Measurements from ENCODE around the gene MSANTD2.

MSANTD2 gene

DNA sequence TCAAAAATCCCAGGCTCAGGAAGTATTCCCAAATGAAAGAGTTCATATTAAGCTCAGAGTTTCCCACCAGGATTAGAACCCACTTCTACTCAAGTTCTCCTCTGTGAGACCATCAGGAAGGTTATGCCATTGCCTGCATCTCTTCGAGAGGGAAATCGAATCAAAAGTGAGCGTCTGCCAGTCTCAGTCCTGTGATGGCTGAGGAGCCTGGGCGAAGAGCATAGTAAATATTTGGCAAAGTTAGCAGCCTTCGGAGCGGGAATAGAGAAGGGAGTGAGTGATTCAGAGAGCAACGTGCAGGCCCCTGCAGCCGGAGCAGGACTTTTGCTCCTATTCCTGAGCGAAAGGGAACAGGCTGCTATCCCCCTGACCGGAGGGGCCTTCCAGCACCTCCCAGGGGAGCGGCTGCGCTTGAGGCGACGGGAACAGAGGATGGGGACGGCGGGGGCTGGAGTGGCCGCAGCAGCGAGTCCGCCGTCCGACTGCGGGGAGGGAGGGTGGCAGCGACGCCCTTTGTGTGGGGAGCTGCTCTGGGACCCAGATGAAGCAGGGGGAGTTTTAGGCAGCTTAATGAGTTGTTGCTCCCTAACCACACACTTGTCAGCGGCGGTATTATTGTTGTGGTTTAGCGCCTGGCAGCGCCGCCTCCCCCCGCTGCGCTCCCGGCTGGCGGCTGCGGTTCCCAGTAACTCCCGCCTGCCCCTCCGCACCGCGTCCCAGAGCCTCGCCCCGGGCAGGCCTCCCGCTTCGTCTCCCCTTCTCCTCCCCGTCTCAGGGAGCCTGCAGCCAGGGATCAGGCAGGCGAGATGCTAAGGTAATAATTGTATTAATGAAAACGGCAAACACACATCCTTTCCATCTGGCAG lies 82.2 kb downstream of the MSANTD2 start:
- H3K4me3 ChIP-seq (ENCODE audit: control insufficient read depth, low read depth, low read length), result peak overlapping the region; percentile 32
- TF ChIP-seq, protein P1, sequence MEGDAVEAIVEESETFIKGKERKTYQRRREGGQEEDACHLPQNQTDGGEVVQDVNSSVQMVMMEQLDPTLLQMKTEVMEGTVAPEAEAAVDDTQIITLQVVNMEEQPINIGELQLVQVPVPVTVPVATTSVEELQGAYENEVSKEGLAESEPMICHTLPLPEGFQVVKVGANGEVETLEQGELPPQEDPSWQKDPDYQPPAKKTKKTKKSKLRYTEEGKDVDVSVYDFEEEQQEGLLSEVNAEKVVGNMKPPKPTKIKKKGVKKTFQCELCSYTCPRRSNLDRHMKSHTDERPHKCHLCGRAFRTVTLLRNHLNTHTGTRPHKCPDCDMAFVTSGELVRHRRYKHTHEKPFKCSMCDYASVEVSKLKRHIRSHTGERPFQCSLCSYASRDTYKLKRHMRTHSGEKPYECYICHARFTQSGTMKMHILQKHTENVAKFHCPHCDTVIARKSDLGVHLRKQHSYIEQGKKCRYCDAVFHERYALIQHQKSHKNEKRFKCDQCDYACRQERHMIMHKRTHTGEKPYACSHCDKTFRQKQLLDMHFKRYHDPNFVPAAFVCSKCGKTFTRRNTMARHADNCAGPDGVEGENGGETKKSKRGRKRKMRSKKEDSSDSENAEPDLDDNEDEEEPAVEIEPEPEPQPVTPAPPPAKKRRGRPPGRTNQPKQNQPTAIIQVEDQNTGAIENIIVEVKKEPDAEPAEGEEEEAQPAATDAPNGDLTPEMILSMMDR (conservative IDR thresholded peaks at IDR 0.05; ENCODE audit: control insufficient read depth, insufficient read depth, low read depth, low read length), result no peak
- peak; percentile 29 for DNase-seq (ENCODE audit: low read depth)

DNA sequence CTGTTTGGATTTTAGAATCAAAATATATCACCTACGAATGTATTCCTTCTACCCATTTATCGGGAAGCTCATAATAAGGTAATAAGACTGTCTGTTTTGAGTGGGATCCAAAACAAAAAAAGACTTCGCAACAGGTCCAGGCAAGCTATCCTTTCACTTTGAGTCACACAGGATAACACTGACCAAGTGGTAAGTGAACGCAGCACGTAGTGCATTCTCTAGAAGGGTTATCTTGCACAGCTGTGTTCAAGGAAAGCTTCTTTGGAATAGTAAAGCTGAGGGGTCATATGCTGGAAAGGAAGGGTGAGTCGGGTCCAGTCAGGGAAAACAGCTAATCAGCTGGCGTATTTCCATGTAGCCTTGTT lies 82.8 kb downstream of the MSANTD2 start:
- no peak overlapping the region for H3K4me3 ChIP-seq (ENCODE audit: control insufficient read depth, low read depth, low read length)
- TF ChIP-seq, protein P1 (conservative IDR thresholded peaks at IDR 0.05; ENCODE audit: control insufficient read depth, insufficient read depth, low read depth, low read length), result no peak
- peak; percentile 25 for DNase-seq (ENCODE audit: low read depth)

DNA sequence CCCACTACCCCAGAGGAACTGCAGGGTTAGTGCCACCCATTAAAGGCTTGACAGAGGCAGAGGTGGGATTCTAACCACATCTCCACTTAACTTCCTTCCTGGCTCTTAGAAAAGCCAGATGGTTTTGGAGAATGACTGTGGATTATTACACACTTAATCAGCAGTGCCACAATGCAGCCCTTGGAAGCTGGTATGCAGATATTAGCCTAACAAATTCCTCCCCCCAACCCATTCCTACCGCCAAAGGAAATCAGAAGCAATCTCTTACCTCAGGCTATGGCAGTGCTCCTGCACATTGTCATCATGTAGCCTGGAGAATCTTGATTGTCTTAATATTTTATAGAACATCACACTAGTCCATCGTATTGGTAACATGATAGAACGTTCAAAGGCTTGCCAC lies 83.6 kb downstream of the MSANTD2 start:
- H3K4me3 ChIP-seq (ENCODE audit: control insufficient read depth, low read depth, low read length), result no peak overlapping the region
- TF ChIP-seq, protein P1 (conservative IDR thresholded peaks at IDR 0.05; ENCODE audit: control insufficient read depth, insufficient read depth, low read depth, low read length), result no peak
- no peak for DNase-seq (ENCODE audit: low read depth)
